Hematopoietic multipotent progenitor cell treated with erythropoietin and hydrocortisone succinate and interleukin-3 and kit ligand, for 8 days (in vitro differentiated cells): Measurements from ENCODE around the gene PUS7L.
"Not testable (repeated sequence)": the region's sequence is repeated elsewhere in the genome, so short reads cannot be mapped to it uniquely, and the experiment has no call there.

Experiments
- DNase-seq: peaks from one replicate; pipeline ENCODE4 v3.0.0-alpha.2; 2015

Gene PUS7L

DNA sequence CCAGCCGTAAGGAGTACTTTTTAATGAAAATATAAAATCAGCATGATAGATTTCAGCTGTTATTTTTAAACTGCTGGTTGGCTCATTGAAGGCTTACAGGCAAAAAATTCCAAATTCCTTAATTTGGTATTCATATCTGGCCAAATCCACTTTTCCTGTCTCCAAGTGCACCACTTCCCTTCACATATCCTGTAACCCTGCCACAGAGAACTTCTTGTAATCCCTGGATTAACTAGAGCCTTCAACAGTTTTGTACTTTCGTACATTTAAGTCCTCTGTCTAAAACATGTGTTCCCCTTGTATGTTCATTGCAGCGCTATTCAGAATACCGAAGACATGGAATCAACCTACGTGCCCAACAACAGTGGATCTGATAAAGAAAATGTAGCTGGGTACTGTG, 9.6 kb downstream of the PUS7L start:
- DNase-seq: no peak

DNA sequence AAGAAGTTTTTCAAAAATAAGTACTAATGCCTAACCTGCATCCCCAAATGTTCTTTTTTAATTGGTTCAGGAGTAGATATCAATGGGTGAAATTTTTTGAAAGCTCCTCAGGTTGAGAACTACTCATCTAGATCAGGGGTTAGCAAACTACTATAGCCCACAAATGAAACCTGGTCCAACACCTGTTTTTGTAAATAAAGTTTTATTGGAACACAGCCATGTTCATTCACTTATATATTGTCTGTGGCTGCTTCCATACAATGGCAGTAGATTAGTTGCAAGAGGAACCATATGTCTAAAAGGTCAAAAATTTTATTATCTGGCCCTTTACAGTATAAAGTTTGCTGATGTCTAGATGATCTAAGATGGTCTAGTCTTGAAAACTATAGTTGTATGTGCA, 13.8 kb downstream of the PUS7L start:
- DNase-seq: no peak

DNA sequence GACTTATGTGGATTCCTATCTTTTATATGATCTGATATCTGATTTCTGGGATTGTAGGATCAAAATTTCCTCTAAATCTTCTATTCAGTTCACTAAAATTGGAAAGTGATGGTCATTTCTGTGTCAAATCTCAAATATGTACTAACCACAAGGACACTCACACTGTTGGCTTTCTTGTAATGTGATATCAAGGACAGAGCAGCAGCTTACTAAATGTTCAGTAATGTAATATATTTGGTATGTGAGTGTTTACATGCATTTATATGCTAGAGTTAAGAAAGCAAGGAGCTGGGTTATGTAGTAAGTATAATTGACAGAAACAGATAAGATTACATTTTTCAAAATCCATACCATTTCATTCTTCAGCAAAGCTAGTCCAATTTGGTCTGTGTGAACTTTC, 16.5 kb downstream of the PUS7L start:
- no peak for DNase-seq

DNA sequence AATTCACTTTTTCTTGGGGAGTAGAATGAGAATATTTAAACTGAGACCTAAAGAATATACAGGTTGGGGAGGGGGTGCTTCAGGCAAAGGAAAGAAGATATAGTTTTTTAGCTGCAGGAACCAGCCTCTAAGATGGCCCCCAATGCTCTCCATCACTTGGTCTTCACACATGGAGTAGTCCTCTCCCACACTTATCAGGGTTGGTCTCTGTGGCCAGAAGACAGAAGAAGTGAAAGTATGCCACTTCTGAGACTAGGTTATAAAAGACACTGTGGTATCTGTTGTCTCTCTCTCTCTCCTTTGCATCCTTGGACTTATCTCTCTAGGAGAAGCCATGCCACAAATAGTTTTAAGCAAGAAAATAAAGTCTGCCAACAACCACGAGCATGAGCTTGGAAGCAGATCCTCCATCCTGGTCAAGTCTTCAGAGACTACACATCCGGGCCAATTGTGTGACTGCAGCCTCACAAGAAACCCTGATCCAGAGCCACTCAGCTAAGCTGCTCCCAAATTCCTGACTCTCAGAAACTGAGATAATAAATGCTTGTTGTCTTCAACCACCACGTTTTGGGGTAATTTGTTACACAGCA, 18.0 kb downstream of the PUS7L start:
- no peak for DNase-seq

DNA sequence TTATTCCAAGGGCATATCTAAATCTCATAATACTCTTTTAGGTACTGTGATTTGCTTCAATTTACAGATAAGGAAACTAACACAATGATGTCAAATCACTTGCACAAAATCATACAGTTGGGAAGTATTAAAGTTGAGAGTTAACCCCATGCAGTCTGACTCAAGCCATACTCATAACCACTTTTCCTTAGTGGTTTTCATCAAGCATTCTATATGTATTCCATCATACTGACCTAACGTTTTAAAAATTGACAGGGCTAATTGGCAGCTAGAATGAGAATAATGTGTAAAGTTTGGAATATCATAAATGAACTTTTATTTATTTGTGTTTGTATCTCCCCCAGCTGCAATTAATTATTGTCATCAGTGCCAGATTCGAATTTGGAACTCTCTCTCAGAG, 20.9 kb downstream of the PUS7L start:
- no peak for DNase-seq

DNA sequence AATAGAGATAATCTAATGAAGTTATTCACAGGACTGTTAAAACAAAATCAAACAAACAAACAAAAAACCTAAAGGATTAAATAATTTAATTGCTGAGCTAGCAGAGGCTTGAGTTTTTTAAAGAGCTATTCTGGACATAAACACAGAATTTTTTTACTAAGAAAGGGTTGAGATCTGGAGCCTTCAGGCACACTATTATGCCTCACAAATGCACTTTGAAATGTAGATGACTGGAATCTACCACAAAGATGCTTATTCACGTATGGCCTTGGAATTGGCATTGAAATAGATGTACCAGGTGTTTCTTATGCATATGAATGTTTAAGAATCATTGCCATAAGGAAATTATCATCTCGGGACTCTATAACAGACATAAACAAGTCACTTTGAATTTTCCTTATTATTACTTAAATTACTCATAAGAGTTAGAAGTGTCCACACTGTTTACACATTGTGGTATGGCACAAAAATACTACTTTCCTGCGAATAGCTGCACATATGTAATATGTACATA, 21.6 kb downstream of the PUS7L start:
- DNase-seq: no peak

DNA sequence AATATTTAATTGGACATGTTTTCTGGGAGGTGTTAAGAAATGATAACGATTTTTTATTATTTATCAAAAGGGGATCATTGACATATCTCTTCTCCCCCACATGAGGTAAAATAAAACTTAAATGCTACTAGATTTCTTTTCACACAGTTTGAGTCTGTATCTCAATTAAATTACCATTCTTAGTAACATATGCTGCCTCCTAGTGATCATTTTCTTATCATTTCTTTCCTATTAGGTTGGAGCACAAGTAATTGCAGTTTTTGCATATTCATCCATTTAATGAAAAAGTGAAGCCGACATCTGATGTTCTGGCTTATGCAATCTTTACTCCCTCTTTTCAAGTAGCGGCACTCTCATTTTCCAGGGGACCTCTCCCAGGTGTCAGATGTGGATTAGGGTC, 24.9 kb downstream of the PUS7L start:
- no peak for DNase-seq

DNA sequence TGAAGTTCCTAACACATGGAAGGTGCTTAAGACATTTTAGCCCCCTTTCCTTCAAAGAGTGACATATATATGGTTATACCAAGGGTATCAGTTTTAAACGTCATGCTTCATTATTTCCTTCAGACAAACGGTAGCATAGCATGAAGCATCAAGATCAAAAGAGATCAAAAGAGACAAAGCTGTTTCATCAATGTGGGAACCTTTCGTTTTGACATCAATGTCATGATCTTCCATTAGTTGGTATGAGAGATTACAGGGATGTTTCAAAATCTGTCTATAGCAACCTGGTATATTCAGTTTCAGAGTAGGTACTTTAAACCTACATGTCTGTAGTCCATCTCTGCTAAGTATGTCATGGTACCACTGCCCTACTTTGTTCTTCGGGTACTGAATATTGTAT, 28.3 kb downstream of the PUS7L start:
- no peak for DNase-seq

DNA sequence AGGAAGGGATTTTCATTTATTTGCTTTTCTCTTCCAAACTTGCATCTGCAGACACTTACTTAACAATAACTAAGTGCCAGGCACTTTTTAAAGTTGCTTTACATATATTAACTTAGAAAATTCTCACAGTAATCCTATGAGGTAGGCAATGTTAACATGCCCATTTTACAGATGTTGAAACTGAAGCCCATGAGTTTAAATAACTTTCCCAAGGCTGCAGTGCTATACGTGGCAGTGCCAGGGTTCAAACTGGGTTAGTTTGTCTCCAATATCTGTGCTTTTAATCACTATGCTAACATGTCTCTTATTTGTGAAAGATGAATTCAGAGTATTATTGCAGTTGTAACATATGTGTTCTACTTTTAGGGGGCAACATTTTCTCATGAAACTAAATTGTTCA, 29.9 kb downstream of the PUS7L start:
- no peak for DNase-seq

DNA sequence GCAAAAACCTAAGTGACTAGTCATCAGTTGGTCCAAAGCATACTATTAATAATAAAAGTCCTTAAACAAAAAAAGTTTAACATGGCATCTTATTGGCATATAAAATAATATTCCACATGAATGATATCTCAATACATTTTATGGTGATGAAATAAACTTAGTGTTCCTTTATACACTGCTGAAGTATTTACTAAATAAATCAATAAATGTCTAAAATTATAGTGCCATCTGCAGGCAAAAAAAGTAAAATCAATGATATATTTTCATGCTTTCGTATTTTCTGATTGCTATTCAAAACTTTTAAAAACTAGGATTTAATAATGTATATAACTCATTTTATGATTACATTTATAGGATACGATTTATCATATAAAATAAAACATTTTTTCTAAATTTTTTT, 30.5 kb downstream of the PUS7L start:
- no peak for DNase-seq

DNA sequence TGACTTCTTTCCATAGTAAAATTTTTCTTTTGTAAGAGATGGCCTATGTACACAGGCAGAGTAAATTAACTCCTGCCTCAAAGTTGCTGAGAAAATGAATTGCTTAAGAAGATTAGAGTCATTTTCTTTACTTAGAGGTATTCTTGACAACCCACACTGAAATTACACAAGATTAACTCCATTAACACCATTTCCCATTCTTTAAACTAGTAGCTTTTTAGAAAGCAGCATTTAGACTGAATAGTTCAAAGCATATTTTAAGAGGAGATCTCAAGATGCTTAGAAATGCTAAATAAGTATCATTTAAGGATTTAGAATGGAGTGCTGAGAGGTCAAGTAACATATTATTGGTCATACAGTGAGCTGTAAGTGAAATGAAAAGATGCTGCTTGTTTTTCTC, 35.5 kb downstream of the PUS7L start:
- DNase-seq: no peak

DNA sequence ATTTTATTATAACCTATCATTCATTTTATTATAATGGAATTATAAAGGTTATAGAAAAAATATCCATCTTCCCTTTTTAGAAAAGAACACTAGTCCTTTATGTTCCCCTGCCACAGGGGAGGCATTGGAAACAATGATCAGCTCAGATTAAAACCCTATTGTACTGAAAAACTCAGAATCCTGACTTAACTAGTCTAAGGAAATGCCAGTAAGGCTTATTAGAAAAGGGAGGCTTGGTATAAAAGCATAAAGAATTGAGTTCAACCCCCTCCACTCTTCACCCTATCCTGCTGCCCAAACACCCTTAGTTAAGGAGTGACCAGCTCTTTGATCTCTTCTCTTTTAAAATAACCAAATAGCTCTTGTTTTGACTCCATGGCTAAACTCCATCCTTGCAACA, 36.0 kb downstream of the PUS7L start:
- DNase-seq: no peak

DNA sequence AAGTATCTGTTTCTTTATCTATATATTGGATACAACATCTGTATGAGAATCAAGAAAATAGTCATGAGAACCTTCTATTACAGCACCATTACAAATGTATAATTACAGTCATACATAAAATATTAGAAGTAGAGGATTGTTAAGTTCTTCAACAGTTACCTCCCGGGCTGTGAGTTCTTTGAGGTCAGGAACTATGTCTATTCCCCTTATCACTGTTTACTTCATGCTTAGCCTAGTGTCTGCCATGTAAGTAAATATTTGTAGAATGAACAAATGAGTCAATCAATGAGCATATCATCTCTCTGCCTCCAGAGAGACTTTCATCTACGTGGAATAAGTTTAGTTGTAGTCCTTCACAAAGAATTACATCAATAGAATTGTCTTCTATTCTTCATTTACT, 47.2 kb downstream of the PUS7L start:
- DNase-seq: no peak

DNA sequence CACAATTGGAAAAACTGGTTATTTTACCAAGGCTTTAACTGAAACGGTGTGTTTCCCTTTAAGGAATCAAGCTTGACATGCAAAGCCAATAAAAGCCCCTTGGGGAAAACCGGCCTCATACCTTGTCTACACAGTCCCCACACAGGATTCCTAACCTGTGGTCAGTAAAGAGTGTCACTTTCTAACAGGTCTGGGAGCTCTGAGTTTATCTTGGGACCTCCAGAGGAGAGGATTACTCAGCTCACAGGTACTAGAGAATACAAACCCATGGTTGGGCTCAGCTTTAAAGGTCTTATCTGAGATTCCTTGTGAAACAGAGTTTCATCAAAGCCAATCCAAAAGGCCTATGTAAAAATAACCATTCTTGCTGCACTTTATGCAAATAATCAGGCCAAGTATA, 54.8 kb downstream of the PUS7L start:
- not testable (repeated sequence) for DNase-seq

DNA sequence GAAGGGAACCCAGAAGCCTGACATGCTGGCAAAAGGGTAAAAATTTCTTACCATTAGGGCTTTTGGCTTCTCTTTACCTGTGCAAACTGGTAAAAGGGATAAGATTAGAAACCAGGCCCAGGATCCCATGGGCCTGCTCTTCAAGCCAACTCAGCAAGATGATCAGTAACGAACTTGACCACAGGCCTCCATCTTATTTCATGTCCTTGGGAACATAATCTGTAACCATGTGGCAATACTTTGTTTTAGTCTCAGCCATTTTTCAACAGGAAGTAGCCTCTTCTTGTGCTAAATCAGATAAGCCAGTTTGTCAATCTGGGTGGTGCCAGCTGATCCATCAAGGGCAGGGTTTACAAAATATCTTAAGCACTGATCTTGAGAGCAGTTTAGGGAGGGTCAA, 57.4 kb downstream of the PUS7L start:
- DNase-seq: not testable (repeated sequence)

DNA sequence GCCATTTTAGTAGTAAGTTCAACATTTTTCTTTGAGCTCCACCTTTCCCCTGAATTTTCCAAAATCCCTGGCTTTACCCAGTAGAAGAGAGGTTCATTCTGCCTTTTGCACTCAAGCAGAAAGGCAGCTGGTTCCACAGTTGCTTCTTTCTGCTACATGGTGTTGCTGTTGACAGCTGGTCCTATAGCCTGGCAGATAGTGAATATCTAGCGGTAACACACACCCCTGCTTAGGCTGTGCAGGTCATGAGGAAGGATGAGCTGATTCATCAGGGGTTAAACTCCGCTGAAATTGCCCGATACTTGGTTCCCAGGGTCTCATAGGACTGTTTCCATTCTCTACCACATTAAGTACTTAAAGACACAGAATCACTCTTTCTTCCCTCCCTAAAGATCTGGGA, 62.4 kb downstream of the PUS7L start:
- DNase-seq: no peak

DNA sequence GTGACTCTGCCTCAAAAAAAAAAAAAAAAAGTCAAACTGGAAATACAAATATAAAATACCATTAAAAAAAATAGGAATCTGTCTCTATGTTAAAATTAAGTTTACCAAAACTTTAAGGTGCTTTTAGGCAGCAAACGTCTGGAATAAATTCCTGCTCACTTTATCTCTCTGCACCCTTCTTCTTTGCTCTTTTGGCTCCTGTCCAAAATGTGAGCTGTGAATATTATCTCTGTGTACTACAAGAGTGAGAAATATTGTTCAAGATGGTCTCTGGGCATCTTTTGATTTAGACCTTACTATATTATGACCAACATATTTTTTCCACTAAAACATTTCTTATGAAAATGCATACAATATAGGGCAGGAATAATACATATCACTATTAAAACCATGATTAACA, 63.7 kb downstream of the PUS7L start:
- DNase-seq: peak; percentile 11

DNA sequence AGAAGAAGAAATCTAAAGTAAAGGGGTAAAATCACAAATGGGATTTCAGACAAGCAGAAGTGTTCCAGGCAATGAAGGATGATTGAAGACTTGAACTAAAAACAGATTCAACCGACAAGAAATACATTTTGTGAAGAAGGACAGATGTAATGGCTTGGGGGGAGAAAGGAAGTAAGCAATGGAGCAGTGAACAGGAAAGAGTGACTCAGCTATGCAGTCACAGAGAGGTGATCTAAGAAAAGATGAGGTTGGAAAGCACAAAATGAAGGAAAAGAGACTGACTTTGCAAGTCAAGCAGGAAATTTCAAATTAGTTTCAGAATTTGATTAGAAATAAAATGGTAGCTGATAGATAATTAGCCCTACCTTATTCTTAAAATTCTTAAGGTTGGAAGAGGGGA, 66.5 kb downstream of the PUS7L start:
- DNase-seq: no peak

DNA sequence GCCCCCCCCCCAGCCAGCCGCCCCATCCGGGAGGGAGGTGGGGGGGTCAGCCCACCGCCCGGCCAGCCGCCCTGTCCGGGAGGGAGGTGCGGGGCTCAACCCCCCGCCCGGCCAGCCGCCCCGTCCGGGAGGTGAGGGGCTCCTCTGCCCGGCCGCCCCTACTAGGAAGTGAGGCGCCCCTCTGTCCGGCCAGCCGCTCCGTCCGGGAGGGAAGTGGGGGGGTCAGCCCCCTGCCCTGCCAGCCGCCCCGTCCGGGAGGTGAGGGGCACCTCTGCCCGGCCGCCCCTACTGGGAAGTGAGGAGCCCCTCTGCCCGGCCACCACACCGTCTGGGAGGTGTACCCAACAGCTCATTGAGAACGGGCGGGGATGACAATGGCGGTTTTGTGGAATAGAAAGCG, 73.1 kb downstream of the PUS7L start:
- DNase-seq: not testable (repeated sequence)

DNA sequence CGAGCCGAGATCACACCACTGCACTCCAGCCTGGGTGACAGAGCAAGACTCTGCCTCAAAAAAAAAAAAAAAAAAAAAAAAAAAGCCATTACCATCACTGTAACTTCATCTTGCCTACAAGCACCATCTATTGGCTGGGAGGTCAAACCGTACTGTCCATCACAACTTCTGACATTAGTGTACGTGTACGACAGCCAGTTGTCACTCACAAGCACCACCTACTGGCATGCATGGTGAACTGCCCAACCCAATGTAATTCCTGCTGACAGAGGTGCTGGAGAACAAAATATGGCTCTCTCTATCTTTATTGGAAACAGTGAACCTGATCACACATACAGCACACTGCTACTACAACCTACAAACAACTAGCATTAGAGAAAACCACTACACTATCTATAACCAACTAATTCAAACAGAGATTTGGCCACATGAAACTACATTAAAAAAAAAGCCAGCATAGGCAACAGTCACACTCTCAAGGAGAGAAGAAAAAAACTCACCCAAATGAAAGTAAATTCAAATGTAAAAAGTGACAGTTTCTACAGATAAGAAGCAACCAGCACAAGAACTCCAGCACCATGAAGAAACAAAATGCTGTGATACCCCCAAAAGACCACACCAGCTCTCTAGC, 82.3 kb downstream of the PUS7L start:
- DNase-seq: peak; percentile 54

DNA sequence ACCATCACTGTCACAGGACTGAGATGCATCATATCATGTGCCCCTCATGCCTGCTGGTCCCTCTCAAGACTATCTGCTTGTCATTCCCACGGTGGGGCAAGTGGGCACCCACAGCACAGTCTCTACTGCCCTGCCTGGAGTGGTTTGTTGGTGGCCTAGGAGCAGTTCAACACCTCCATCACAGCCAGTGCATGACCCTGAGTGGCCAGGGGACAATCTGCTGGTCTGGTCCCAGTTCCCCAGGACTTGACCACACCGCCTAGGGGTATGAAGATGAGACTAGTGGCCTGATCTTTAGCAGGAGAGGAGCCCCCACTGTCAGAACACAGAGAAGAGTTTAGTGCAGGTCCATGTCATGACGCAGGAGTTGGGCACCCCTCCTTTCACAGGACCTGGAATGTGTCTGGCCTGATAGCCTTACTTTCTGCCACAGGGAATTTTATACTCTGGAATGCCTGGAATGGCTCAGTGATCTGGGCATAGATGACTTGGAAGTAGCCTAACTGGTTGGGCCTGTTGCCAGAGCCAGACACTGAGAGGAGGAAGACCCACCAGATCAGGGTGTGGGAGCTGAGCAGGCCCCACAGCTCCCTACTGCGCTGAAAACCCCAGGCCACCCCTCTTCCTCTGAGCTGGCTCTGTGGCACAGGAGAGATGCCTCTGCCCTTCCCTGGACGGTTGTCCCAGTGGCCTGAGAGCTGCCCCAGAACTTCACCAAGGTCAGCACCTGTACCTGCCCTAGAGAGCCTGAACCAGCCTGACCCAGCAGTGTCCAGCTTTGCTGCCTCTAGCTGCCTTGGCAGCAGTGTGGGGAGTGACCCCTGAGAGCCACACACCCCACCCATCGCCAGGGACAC, 83.3 kb downstream of the PUS7L start:
- DNase-seq: no peak

DNA sequence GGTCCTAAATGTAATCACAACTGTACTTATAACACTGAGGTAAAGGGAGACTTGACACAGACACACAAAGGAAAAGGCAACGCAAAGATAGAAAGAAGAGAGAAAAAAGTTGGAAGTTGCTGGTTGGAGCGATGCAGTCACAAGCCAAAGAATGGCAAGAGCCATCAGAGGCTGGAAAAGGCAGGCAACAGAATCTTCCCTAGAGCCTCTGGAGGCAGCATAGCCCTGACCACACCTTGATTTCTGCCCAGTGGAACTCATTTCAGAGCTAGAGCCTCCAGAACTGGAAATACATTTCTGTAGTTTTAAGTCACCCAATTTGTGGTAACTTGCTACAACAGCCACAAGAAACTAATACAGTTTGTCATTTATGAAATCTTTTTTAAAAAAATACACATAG, 89.2 kb downstream of the PUS7L start:
- DNase-seq: no peak
